GM12878 (cell line): ENCODE results near the gene ARMC9. TPM values are rescaled to one million over a fixed set of nuclear protein-coding genes. Genes with fewer than 3 reads are reported as not detected.

Experiments used
- ATAC-seq: fragments of 200-7000 bp; cut with Tn5 transposase; 3 replicates; pipeline ENCODE4 v1.9.1; 2020; ENCODE audit warnings: mild to moderate bottlenecking, moderate library complexity
- BruUV-seq: library from RNA; stranded (reverse); fragments of 400-500 nt; replicated peaks from 2 replicates; lab custom pipeline; 2021; lab: Mats Ljungman, UMichigan
- CTCF ChIA-PET: fragments of 300-600 bp; sonication (Branson Sonifier 250); formaldehyde crosslinking; extraction: SDS; loops from one replicate; lab custom pipeline; 2021; ENCODE audit warnings: inconsistent platforms; lab: Yijun Ruan, JAX
- POLR2A ChIA-PET: fragments of 350-600 bp; formaldehyde crosslinking; extraction: SDS; loops from one replicate; lab custom pipeline; 2021; ENCODE audit warnings: inconsistent platforms; lab: Charles Lee
- RAD21 ChIA-PET: fragments of 300-600 bp; sonication (Branson Sonifier 250); formaldehyde crosslinking; loops from one replicate; lab custom pipeline; 2023; ENCODE audit warnings: antibody characterized with exemption; ENCODE audit not compliant: unreplicated experiment; lab: Charles Lee
- SMC1A ChIA-PET: fragments of 300-600 bp; sonication (Branson Sonifier 250); formaldehyde crosslinking; loops from one replicate; lab custom pipeline; 2023; ENCODE audit not compliant: unreplicated experiment, uncharacterized antibody; lab: Charles Lee
- DNase-seq: peaks from one replicate; pipeline ENCODE4 v3.0.0-alpha.2; 2011; ENCODE audit warnings: low read depth, low spot score
- FAIRE-seq: peaks from 3 replicates; lab custom pipeline; 2011; peaks lifted over from hg19 to GRCh38; lab: Jason Lieb, UNC
- H2AFZ ChIP-seq: 2 replicates; pipeline ENCODE4 v1.6.0; 2011; ENCODE audit warnings: low read depth, low read length, control low read depth; ENCODE audit not compliant: control insufficient read depth
- H3K27ac ChIP-seq: 2 replicates; pipeline ENCODE4 v1.5.1; 2011; ENCODE audit warnings: control low read depth; ENCODE audit not compliant: control insufficient read depth, insufficient read depth
- H3K27me3 ChIP-seq, 2 experiments: replicated peaks in 1 of 2; 2 replicates each; pipeline versions ENCODE4 v1.6.0 to v1.6.1; 2011; ENCODE audit warnings: low read length in 1 of 2; ENCODE audit not compliant: control insufficient read depth in 2 of 2, insufficient read depth in 2 of 2
- H3K36me3 ChIP-seq, 2 experiments: 2 replicates each; pipeline ENCODE4 v1.5.1; 2011; ENCODE audit warnings: low read length in 1 of 2; ENCODE audit not compliant: control insufficient read depth in 2 of 2, insufficient read depth in 2 of 2
- H3K4me1 ChIP-seq: 2 replicates; pipeline ENCODE4 v1.6.1; 2011; ENCODE audit warnings: mild to moderate bottlenecking, low read length, moderate library complexity, mixed read lengths; ENCODE audit not compliant: control insufficient read depth, insufficient read depth
- H3K4me2 ChIP-seq: 2 replicates; pipeline ENCODE4 v1.6.0; 2011; ENCODE audit warnings: control low read depth; ENCODE audit not compliant: control insufficient read depth, insufficient read depth
- H3K4me3 ChIP-seq: fragments of 200-600 bp; sonication (generic); 2 replicates; pipeline ENCODE4 v1.5.1; 2016
- H3K79me2 ChIP-seq: 2 replicates; pipeline ENCODE4 v1.6.0; 2011; ENCODE audit warnings: low read length; ENCODE audit not compliant: control insufficient read depth, insufficient read depth
- H3K9ac ChIP-seq: 2 replicates; pipeline ENCODE4 v1.8.0; 2011; ENCODE audit warnings: low read length, control low read depth, mixed read lengths; ENCODE audit not compliant: control insufficient read depth, insufficient read depth
- H3K9me3 ChIP-seq: replicated peaks from 3 replicates; pipeline ENCODE4 v1.5.1; 2011; ENCODE audit warnings: mild to moderate bottlenecking, low read length; ENCODE audit not compliant: control insufficient read depth, insufficient read depth
- H4K20me1 ChIP-seq: 2 replicates; pipeline ENCODE4 v1.6.0; 2011; ENCODE audit not compliant: control insufficient read depth, insufficient read depth
- EED ChIP-seq: sonication (generic); IDR thresholded peaks from 2 replicates; pipeline ENCODE4 v1.6.1; 2016; ENCODE audit warnings: antibody characterized with exemption, low read depth
- ESRRA ChIP-seq: IDR thresholded peaks from 2 replicates; pipeline ENCODE4 v1.6.1; 2012; ENCODE audit warnings: mild to moderate bottlenecking, low read length, improper control_type of control experiment
- ETV6 ChIP-seq, 2 experiments: fragments of 450-650 bp in 1 of 2; IDR thresholded peaks in 1 of 2; conservative IDR thresholded peaks in 1 of 2; 2 replicates each; pipeline ENCODE4 v1.6.1; 2014; ENCODE audit warnings: antibody characterized with exemption in 1 of 2, borderline replicate concordance in 1 of 2, low read depth in 1 of 2, mild to moderate bottlenecking in 1 of 2, moderate library complexity in 1 of 2
- STAT1 ChIP-seq: fragments of 450-650 bp; conservative IDR thresholded peaks from 2 replicates; pipeline ENCODE4 v1.6.1; 2014; ENCODE audit warnings: antibody characterized with exemption, mild to moderate bottlenecking
- WGBS: methylation state at CpG from one replicate; pipeline ENCODE4 v1.1.6; 2016; ENCODE audit warnings: low lambda C conversion rate; ENCODE audit not compliant: insufficient replicate concordance, insufficient coverage; ENCODE audit errors: missing lambda C conversion rate; 5-methylcytosine and 5-hydroxymethylcytosine counted together
- in situ Hi-C: fragments of 300-500 bp; cut with MboI; formaldehyde crosslinking; loops from 9 replicates; pipeline ENCODE4 v1.14.3; 2018; ENCODE audit warnings: mixed read lengths
- intact Hi-C: fragments of 100-400 bp; cut with micrococcal nuclease; formaldehyde crosslinking; loops from one replicate; pipeline ENCODE4 v1.14.2; 2022; ENCODE audit not compliant: unreplicated experiment
- polyA plus RNA-seq, 11 experiments: library from polyadenylated mRNA; depleted of rRNA in 4 of 11; unstranded in 6 of 11; stranded (reverse) in 5 of 11; fragments of >200 nt; fragmentation: Nextera tagmentation in 4 of 11; fragmentation: Illumina TruSeq in 1 of 11; extraction: Ambion mirVana in 4 of 11; extraction: Trizol in 1 of 11; gene quantifications; 1 replicate in 1 of 11; 2 replicates in 10 of 11; pipeline versions ENCODE4 v1.2.1 to v1.2.3, GENCODE V29; 2011 to 2016; ENCODE audit warnings: inconsistent platforms in 2 of 11, missing spikeins in 2 of 11, low read depth in 1 of 11
- total RNA-seq, 4 experiments: library from RNA; depleted of rRNA in 3 of 4; stranded (reverse); fragments of >200 nt in 3 of 4; fragmentation: Illumina TruSeq in 1 of 4; extraction: Trizol in 1 of 4; gene quantifications; 2 replicates each; pipeline versions ENCODE4 v1.2.1 to v1.2.3, GENCODE V29; 2013 to 2021
- TF ChIP-seq, protein P1 (sequence below): IDR thresholded peaks from 2 replicates; pipeline ENCODE4 v1.6.1; 2011; ENCODE audit warnings: mild to moderate bottlenecking, low read depth, low read length, moderate library complexity; ENCODE audit not compliant: insufficient replicate concordance

ARMC9 gene
- total and polyA plus RNA-seq, 10 of the 15 experiments (the other 5 are each of a cell fraction or from before 2014, with no cell fraction given), result 3.8 to 21.8 (median 10.4) TPM

- H3K27ac ChIP-seq, result no peak overlapping the region
- no peak for FAIRE-seq
- ChIA-PET POLR2A (no interaction called here), SMC1A (interaction anchor here (1.5 kb wide), 1 partner anchor 13 kb away, joined by 4 read pairs; no protein-coding TSS in a partner anchor), RAD21 (no interaction called here), CTCF (no interaction called here)
- no TSS peak for BruUV-seq
- no peak overlapping the region for H3K9ac ChIP-seq
- no peaks in the 10 kb centered on the region for H3K27me3 ChIP-seq
- H3K36me3 ChIP-seq, result no peaks in the 10 kb centered on the region; a peak in 1 of 4 replicates
- no peak overlapping the region for H2AFZ ChIP-seq
- no peaks in the 10 kb centered on the region for H3K4me1 ChIP-seq
- WGBS, result 90% methylated on average over 5 of the region's 5 CpGs
- no peaks in the 10 kb centered on the region for H3K79me2 ChIP-seq
- in situ Hi-C loops (no loop called here), intact Hi-C loops (no loop called here)
- no peak for ATAC-seq
- H3K4me2 ChIP-seq, result no peak overlapping the region
- TF ChIP-seq ETV6 (conservative IDR thresholded peaks at IDR 0.05 in 1 of 2, IDR thresholded peaks at IDR 0.05 in 1 of 2; ENCODE audit: borderline replicate concordance in 1 of 2, low read depth in 1 of 2), result no peak
- TF ChIP-seq ESRRA, result no peak
- TF ChIP-seq EED, result no peak
- TF ChIP-seq STAT1, result no peak
- TF ChIP-seq, protein P1, sequence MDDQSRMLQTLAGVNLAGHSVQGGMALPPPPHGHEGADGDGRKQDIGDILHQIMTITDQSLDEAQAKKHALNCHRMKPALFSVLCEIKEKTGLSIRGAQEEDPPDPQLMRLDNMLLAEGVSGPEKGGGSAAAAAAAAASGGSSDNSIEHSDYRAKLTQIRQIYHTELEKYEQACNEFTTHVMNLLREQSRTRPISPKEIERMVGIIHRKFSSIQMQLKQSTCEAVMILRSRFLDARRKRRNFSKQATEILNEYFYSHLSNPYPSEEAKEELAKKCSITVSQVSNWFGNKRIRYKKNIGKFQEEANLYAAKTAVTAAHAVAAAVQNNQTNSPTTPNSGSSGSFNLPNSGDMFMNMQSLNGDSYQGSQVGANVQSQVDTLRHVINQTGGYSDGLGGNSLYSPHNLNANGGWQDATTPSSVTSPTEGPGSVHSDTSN, result no peak
- DNase-seq, result no peak
- no peak overlapping the region for H3K4me3 ChIP-seq
- H3K9me3 ChIP-seq, result no peaks in the 10 kb centered on the region
- no peaks in the 10 kb centered on the region for H4K20me1 ChIP-seq
Observed at GRCh38 chr2:231259104-231259503, 60.7 kb downstream of the ARMC9 start.
